SK-N-MC (cell line): ENCODE data around the gene ADPRS.

ENCODE experiments used
- EZH2 ChIP-seq: fragments of 200-600 bp; sonication (generic); IDR thresholded peaks from one replicate; pipeline ENCODE4 v1.6.1; 2017; ENCODE audit warnings: antibody characterized with exemption
- POLR2AphosphoS5 ChIP-seq: IDR thresholded peaks from 2 replicates; pipeline ENCODE4 v1.6.1; 2012; ENCODE audit warnings: mild to moderate bottlenecking, low read depth, low read length, borderline replicate concordance

- TF ChIP-seq EZH2, result no peak
- no peak for TF ChIP-seq POLR2AphosphoS5
Measured at GRCh38 chr1:36080801-36081200, 7.9 kb upstream of the ADPRS start.
